Progenitor cell of endocrine pancreas (in vitro differentiated cells): ENCODE measurements around the gene FMO4. TPM values are rescaled to one million over a fixed set of nuclear protein-coding genes. Genes with fewer than 3 reads are reported as not detected.
A peak's percentile ranks its signal among the peaks of the same experiment; 100 is the strongest.
"Not testable (repeated sequence)": the region's sequence is repeated elsewhere in the genome, so short reads cannot be mapped to it uniquely, and the experiment has no call there.

ENCODE experiments used
- DNase-seq: peaks from one replicate; pipeline ENCODE4 v3.0.0; 2021; ENCODE audit warnings: low spot score; ENCODE audit not compliant: unreplicated experiment
- H3K27ac Mint-ChIP-seq: 2 replicates; pipeline ENCODE4 v1.8.0; 2021; ENCODE audit warnings: mild to moderate bottlenecking, moderate library complexity, mixed read lengths
- H3K27me3 Mint-ChIP-seq: 2 replicates; pipeline ENCODE4 v1.8.0; 2021; ENCODE audit warnings: mixed read lengths
- H3K36me3 Mint-ChIP-seq: 2 replicates; pipeline ENCODE4 v1.8.0; 2022; ENCODE audit warnings: mixed read lengths; ENCODE audit not compliant: insufficient read depth
- H3K4me1 Mint-ChIP-seq: 2 replicates; pipeline ENCODE4 v1.8.0; 2021; ENCODE audit warnings: low read depth, mixed read lengths
- H3K4me3 Mint-ChIP-seq: 2 replicates; pipeline ENCODE4 v1.8.0; 2021; ENCODE audit warnings: low read depth, mild to moderate bottlenecking, moderate library complexity, mixed read lengths
- H3K9me3 Mint-ChIP-seq: 2 replicates; pipeline ENCODE4 v1.8.0; 2021; ENCODE audit warnings: low read depth, mixed read lengths
- total RNA-seq: library from RNA; stranded (reverse); gene quantifications from 2 replicates; pipeline ENCODE4 v1.2.1, GENCODE V29; 2021
- TF ChIP-seq, protein P1 (sequence below): fragments of 200-600 bp; sonication (generic); IDR thresholded peaks from one replicate; pipeline ENCODE4 v1.5.0; 2021; ENCODE audit warnings: antibody characterized with exemption, mild to moderate bottlenecking; ENCODE audit not compliant: unreplicated experiment

The FMO4 gene
- total RNA-seq, 1 donor from 2014 or later = 4.5 TPM

DNA sequence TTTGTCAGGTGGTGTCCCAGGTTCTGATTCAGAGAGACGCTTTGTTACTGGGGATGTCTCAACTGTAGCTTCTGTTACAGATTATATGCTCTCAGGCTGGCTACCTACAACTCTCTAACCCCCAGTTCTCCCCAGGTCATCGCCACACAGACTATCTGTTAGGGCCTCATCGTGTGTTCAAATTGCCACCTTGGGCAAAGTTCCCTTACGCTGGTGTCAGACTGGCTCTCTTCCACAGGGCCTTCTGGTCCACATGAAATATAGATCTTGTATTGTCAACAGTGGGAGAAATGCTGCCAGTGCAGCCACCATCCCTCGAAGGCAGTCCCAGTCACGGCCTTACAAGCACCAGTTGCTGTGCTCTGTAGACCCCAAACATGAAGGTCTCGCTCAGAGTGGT is 15.3 kb downstream of the FMO4 start:
- Mint-ChIP-seq H3K9me3 (no peaks in the 10 kb centered on the region), H3K4me3 (no peak overlapping the region), H3K4me1 (peaks cover 9% of the 10 kb centered on the region), H3K36me3 (peaks cover 4% of the 10 kb centered on the region), H3K27ac (no peak overlapping the region), H3K27me3 (no peaks in the 10 kb centered on the region)
- no peak for DNase-seq
- TF ChIP-seq, protein P1, sequence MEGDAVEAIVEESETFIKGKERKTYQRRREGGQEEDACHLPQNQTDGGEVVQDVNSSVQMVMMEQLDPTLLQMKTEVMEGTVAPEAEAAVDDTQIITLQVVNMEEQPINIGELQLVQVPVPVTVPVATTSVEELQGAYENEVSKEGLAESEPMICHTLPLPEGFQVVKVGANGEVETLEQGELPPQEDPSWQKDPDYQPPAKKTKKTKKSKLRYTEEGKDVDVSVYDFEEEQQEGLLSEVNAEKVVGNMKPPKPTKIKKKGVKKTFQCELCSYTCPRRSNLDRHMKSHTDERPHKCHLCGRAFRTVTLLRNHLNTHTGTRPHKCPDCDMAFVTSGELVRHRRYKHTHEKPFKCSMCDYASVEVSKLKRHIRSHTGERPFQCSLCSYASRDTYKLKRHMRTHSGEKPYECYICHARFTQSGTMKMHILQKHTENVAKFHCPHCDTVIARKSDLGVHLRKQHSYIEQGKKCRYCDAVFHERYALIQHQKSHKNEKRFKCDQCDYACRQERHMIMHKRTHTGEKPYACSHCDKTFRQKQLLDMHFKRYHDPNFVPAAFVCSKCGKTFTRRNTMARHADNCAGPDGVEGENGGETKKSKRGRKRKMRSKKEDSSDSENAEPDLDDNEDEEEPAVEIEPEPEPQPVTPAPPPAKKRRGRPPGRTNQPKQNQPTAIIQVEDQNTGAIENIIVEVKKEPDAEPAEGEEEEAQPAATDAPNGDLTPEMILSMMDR = no peak

DNA sequence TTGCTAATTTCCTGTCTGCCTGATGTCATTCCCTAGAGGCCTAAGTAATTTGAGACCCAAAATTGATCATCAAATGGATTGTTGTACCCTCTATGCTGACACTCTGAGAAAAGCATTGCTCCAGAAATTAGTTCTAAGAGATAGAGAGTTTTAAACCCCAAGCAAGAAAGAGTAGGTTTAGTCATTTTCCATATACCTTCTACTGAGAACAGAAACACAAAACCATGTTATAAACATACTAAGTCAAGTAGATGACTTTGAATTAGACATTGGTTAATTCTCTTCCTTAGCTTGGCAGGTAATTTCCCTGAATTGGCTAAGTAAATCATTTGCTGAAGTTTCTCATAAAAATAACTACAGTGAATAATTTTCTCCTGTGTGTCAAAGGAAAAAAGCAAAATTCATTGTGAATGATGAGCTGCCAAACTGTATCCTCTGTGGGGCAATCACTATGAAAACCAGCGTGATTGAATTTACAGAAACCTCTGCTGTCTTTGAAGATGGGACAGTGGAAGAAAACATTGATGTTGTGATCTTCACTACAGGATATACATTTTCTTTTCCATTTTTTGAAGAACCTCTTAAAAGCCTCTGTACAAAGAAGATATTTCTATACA is 20.1 kb downstream of the FMO4 start:
- TF ChIP-seq, protein P1 = no peak
- Mint-ChIP-seq H3K9me3 (no peaks in the 10 kb centered on the region), H3K4me1 (peaks cover 6% of the 10 kb centered on the region), H3K4me3 (no peak overlapping the region), H3K27me3 (no peaks in the 10 kb centered on the region), H3K27ac (no peak overlapping the region), H3K36me3 (peaks cover 1% of the 10 kb centered on the region)
- DNase-seq = no peak

DNA sequence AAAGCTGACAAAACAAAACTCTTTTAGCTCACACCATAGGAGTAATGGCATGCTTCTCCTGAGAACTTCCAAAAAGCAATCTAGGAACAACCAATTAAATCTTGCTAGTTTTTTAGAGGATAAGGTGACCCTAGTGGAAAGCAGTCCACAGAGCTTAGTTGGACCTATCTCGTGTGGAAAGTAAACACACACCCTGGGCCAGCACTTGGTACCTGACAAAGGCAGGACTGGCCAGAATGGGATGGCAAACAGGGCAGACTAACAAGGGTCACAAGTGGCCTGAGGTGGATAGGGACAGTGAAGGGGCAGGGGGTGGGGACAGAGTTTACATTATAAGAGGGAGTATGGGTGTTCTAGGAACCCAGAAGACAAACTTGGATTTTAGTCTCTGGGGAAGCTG is 22.0 kb downstream of the FMO4 start:
- Mint-ChIP-seq H3K27ac (no peak overlapping the region), H3K27me3 (no peaks in the 10 kb centered on the region), H3K4me3 (no peak overlapping the region), H3K4me1 (peaks cover 6% of the 10 kb centered on the region), H3K9me3 (no peaks in the 10 kb centered on the region), H3K36me3 (no peaks in the 10 kb centered on the region)
- TF ChIP-seq, protein P1 = no peak
- no peak for DNase-seq

DNA sequence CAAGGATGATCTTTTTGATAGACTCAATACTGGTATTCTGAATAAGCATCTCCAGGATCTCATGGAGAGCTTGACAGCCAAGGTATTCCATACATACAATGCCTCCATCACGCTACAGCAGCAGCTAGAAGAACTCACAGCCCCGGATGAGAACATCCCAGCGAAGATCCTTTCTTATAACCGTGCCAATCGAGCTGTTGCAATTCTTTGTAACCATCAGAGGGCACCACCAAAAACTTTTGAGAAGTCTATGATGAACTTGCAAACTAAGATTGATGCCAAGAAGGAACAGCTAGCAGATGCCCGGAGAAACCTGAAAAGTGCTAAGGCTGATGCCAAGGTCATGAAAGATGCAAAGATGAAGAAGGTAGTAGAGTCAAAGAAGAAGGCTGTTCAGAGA is 25.4 kb downstream of the FMO4 start:
- not testable (repeated sequence) for H3K9me3 Mint-ChIP-seq, H3K4me3 Mint-ChIP-seq, H3K27ac Mint-ChIP-seq, H3K36me3 Mint-ChIP-seq, DNase-seq, H3K27me3 Mint-ChIP-seq
- H3K4me1 Mint-ChIP-seq = peaks cover 14% of the 10 kb centered on the region

DNA sequence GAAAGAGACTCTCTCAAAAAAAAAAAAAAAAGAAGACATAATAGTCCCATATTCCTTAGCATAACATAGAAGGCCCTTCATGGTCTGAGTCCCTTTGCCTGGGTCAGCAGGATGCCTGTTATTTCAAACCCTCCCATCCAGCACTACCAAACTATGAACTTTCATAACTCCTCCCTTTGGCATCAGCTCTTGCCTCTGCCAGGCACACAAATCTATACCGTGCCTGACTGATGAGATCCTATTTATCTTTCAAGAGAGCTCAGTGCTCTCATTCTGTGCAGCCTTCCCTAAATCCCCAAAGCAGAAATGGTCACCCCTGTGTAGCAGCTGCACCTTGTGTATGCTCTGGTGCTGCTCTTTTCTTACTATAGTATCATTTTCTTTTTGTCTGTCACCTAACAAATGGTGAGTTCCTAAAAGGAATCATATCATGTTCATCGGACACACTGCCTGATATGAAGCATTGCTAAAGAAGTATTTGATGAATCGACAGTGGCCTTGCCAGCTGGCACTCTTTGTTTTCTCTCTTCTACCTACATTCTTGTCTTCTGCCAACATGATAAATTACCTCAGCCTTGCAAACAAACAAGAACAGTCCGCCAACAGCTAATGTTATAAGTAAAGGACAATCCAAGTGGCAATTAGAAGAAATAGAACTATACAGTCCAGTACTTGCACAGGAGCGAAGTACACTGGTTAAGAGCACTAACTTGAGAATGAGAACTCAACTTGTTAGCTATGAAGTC is 29.9 kb downstream of the FMO4 start:
- Mint-ChIP-seq H3K27me3 (no peaks in the 10 kb centered on the region), H3K4me1 (peaks cover 12% of the 10 kb centered on the region), H3K27ac (peak overlapping the region; percentile 72), H3K9me3 (peaks cover 9% of the 10 kb centered on the region), H3K4me3 (no peak overlapping the region), H3K36me3 (no peaks in the 10 kb centered on the region)
- DNase-seq = no peak
- TF ChIP-seq, protein P1 = no peak

DNA sequence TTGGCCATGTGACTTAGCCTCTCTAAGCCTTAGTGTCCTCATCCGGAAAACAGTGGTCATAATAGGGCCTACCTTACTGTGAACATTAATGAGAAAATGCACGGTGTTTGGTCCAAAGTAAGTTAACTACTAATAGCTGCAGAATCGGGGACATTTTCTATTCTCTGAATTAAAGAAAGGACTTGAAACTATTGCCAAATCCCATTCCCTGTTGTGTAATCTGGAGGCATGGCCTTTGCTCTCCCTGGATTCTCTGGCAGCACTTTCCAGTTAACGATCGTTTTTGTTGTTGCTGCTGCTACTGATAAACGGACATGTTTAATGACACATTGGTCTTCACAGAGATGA is 30.5 kb downstream of the FMO4 start:
- H3K4me3 Mint-ChIP-seq = no peak overlapping the region
- peaks cover 12% of the 10 kb centered on the region for H3K4me1 Mint-ChIP-seq
- TF ChIP-seq, protein P1 = no peak
- H3K27me3 Mint-ChIP-seq = no peaks in the 10 kb centered on the region
- no peak for DNase-seq
- no peaks in the 10 kb centered on the region for H3K36me3 Mint-ChIP-seq
- H3K27ac Mint-ChIP-seq = no peak overlapping the region
- peaks cover 9% of the 10 kb centered on the region for H3K9me3 Mint-ChIP-seq
